Measurements from ENCODE around the gene ZDHHC14. TPM values are rescaled to one million over a fixed set of nuclear protein-coding genes. Genes with fewer than 3 reads are reported as not detected.

Gene ZDHHC14
- total RNA-seq, 2 experiments from 2014 or later = 1.7 to 2.5 TPM

GRCh38 chr6:157398151-157398550 lies 17.2 kb downstream of the ZDHHC14 start:
- H3K36me3 Mint-ChIP-seq (ENCODE audit: low read depth) = peaks cover 4% of the 10 kb centered on the region
- H3K27me3 Mint-ChIP-seq = no peaks in the 10 kb centered on the region
- intact Hi-C loops (cut with micrococcal nuclease) = no loop called here
- no peaks in the 10 kb centered on the region for H3K4me1 Mint-ChIP-seq (ENCODE audit: low read depth)
- no peak for TF ChIP-seq CTCF (IDR thresholded peaks at IDR 0.05)
- no peaks in the 10 kb centered on the region for H3K9me3 Mint-ChIP-seq
- no peak overlapping the region for H3K27ac Mint-ChIP-seq
- ATAC-seq = no peak
- H3K4me3 Mint-ChIP-seq = no peak overlapping the region
- ChIA-PET POLR2A (interaction anchor here (0.9 kb wide), 1 partner anchor 175 kb away, joined by 3 read pairs; no protein-coding TSS in a partner anchor), CTCF (no interaction called here)
- no peak for DNase-seq

GRCh38 chr6:157400676-157401075 lies 19.7 kb downstream of the ZDHHC14 start:
- H3K4me1 Mint-ChIP-seq (ENCODE audit: low read depth) = no peaks in the 10 kb centered on the region
- CTCF ChIA-PET = no interaction called here
- POLR2A ChIA-PET = no interaction called here
- H3K27ac Mint-ChIP-seq = no peak overlapping the region
- DNase-seq (no peak), ATAC-seq (no peak)
- no peaks in the 10 kb centered on the region for H3K27me3 Mint-ChIP-seq
- no peaks in the 10 kb centered on the region for H3K36me3 Mint-ChIP-seq (ENCODE audit: low read depth)
- no peak for TF ChIP-seq CTCF (IDR thresholded peaks at IDR 0.05)
- H3K4me3 Mint-ChIP-seq = no peak overlapping the region
- intact Hi-C loops (cut with micrococcal nuclease) = no loop called here
- no peaks in the 10 kb centered on the region for H3K9me3 Mint-ChIP-seq

GRCh38 chr6:157401734-157402338 lies 20.8 kb downstream of the ZDHHC14 start:
- ChIA-PET POLR2A (no interaction called here), CTCF (interaction anchor here (0.6 kb wide), 1 partner anchor 671 kb away, joined by 3 read pairs; no protein-coding TSS in a partner anchor)
- H3K9me3 Mint-ChIP-seq = no peaks in the 10 kb centered on the region

GRCh38 chr6:157402996-157403685 lies 22.2 kb downstream of the ZDHHC14 start:
- Mint-ChIP-seq H3K27me3 (no peaks in the 10 kb centered on the region), H3K27ac (no peak overlapping the region), H3K4me3 (no peak overlapping the region), H3K36me3 (ENCODE audit: low read depth) (no peaks in the 10 kb centered on the region), H3K9me3 (no peaks in the 10 kb centered on the region), H3K4me1 (ENCODE audit: low read depth) (no peaks in the 10 kb centered on the region)
- intact Hi-C loops (cut with micrococcal nuclease) = no loop called here
- CTCF ChIA-PET = no interaction called here
- no peak for ATAC-seq
- no peak for DNase-seq
- no peak for TF ChIP-seq CTCF (IDR thresholded peaks at IDR 0.05)
- POLR2A ChIA-PET = interaction anchor here (1.0 kb wide), 1 partner anchor 9 kb away, joined by 3 read pairs; no protein-coding TSS in a partner anchor

More at GRCh38 chr6:157401734-157402338, 20.8 kb downstream of the ZDHHC14 start:
- no peaks in the 10 kb centered on the region for H3K27me3 Mint-ChIP-seq
- H3K27ac Mint-ChIP-seq = no peak overlapping the region
- no peaks in the 10 kb centered on the region for H3K4me1 Mint-ChIP-seq (ENCODE audit: low read depth)
- no peak overlapping the region for H3K4me3 Mint-ChIP-seq
- ATAC-seq (no peak), DNase-seq (no peak)
- TF ChIP-seq CTCF (IDR thresholded peaks at IDR 0.05) = no peak
- H3K36me3 Mint-ChIP-seq (ENCODE audit: low read depth) = no peaks in the 10 kb centered on the region
- intact Hi-C loops (cut with micrococcal nuclease) = no loop called here

- H3K27ac Mint-ChIP-seq = no peak overlapping the region
- H3K9me3 Mint-ChIP-seq = no peaks in the 10 kb centered on the region
- intact Hi-C loops (cut with micrococcal nuclease) = no loop called here
- no peaks in the 10 kb centered on the region for H3K4me1 Mint-ChIP-seq (ENCODE audit: low read depth)
- H3K27me3 Mint-ChIP-seq = no peaks in the 10 kb centered on the region
- DNase-seq (no peak), ATAC-seq (no peak)
- no peak overlapping the region for H3K4me3 Mint-ChIP-seq
- ChIA-PET POLR2A (interaction anchor here (1.0 kb wide), 1 partner anchor 8 kb away, joined by 3 read pairs; no protein-coding TSS in a partner anchor), CTCF (no interaction called here)
- no peaks in the 10 kb centered on the region for H3K36me3 Mint-ChIP-seq (ENCODE audit: low read depth)
- TF ChIP-seq CTCF (IDR thresholded peaks at IDR 0.05) = no peak
These were observed 22.7 kb downstream of the ZDHHC14 start for GRCh38 chr6:157403686-157404051.

All from activated CD8-positive, alpha-beta T cell treated with anti-CD3 and anti-CD28 coated beads for 36 hours (primary cell).